GM23248 (cell line): ENCODE results near the gene CDH4.

Experiments used
- EZH2 ChIP-seq: fragments of 200-600 bp; sonication (generic); IDR thresholded peaks from 2 replicates; pipeline ENCODE4 v1.6.1; 2018; ENCODE audit warnings: antibody characterized with exemption, mild to moderate bottlenecking; ENCODE audit not compliant: insufficient read depth, poor library complexity, severe bottlenecking
- EZH2phosphoT487 ChIP-seq: fragments of 200-600 bp; sonication (generic); IDR thresholded peaks from 2 replicates; pipeline ENCODE4 v1.6.1; 2018; ENCODE audit warnings: antibody characterized with exemption, moderate library complexity, mild to moderate bottlenecking, low read depth; ENCODE audit not compliant: insufficient read depth

DNA sequence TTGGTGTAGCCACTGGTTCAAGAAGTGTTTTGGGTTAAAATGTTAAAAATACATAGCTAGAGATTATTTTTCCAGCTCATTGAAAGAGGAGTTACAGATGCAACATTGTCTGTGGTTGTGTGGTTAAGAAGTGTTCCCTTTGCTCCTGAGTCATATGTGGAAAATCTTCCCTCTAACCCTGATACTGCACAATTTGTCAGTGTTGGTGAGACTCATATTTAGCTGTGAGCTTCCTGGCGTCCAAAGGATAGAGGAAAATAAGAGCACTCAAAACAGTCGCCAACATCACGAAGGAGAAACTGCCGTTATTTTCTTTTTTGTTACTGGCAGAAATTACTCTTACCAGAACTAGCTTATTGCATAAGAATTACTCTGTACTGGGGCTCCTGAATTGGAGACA is 250.4 kb downstream of the CDH4 start:
- TF ChIP-seq EZH2 (no peak), EZH2phosphoT487 (no peak)
